GM12872 (cell line): ENCODE measurements around the gene EIF5A.

ENCODE experiments used
- CTCF ChIP-seq: IDR thresholded peaks from 3 replicates; pipeline ENCODE4 v1.5.1; 2011; ENCODE audit warnings: low read depth, mild to moderate bottlenecking, low read length, moderate library complexity; ENCODE audit not compliant: insufficient read depth

The EIF5A gene

GRCh38 chr17:7306911-7307685 is at the start of gene EIF5A:
TSS of gene EIF5A (plus strand) at chr17:7307628. CDS start at chr17:7309636, 2,008 bp downstream.
- TF ChIP-seq CTCF, result no peak

GRCh38 chr17:7258731-7259554 is 48.5 kb upstream of the EIF5A start:
- no peak for TF ChIP-seq CTCF

GRCh38 chr17:7259555-7259889 is 47.9 kb upstream of the EIF5A start:
- no peak for TF ChIP-seq CTCF

- TF ChIP-seq CTCF, result no peak
These were observed 47.3 kb upstream of the EIF5A start for GRCh38 chr17:7260151-7260550.

- no peak for TF ChIP-seq CTCF
These were observed 46.6 kb upstream of the EIF5A start for GRCh38 chr17:7260651-7261378.

- TF ChIP-seq CTCF, result no peak
These were observed 45.8 kb upstream of the EIF5A start for GRCh38 chr17:7261379-7262191.
